GM12801 (cell line): ENCODE results near the gene TLE3.

ENCODE experiments used
- CTCF ChIP-seq: IDR thresholded peaks from one replicate; pipeline ENCODE4 v1.5.1; 2011; ENCODE audit warnings: control low read depth; ENCODE audit not compliant: insufficient read length; ENCODE audit errors: extremely low read depth

TLE3 gene

GRCh38 chr15:70120958-70121623, 23.4 kb upstream of the TLE3 start:
- no peak for TF ChIP-seq CTCF

- TF ChIP-seq CTCF = no peak
Observed at GRCh38 chr15:70119911-70120508, 22.3 kb upstream of the TLE3 start.

- no peak for TF ChIP-seq CTCF
Observed at GRCh38 chr15:70118599-70118998, 20.9 kb upstream of the TLE3 start.

GRCh38 chr15:70116317-70116716, 18.6 kb upstream of the TLE3 start:
- no peak for TF ChIP-seq CTCF

- TF ChIP-seq CTCF = no peak
Observed at GRCh38 chr15:70114221-70114620, 16.5 kb upstream of the TLE3 start.

- TF ChIP-seq CTCF = no peak
Observed at GRCh38 chr15:70113304-70113700, 15.6 kb upstream of the TLE3 start.

- no peak for TF ChIP-seq CTCF
Observed at GRCh38 chr15:70112074-70112395, 14.3 kb upstream of the TLE3 start.
